ENCODE data around the gene DCLK1.

GRCh38 chr13:35909837-35910540 lies 221.2 kb downstream of the DCLK1 start:
- TF ChIP-seq, protein P1, sequence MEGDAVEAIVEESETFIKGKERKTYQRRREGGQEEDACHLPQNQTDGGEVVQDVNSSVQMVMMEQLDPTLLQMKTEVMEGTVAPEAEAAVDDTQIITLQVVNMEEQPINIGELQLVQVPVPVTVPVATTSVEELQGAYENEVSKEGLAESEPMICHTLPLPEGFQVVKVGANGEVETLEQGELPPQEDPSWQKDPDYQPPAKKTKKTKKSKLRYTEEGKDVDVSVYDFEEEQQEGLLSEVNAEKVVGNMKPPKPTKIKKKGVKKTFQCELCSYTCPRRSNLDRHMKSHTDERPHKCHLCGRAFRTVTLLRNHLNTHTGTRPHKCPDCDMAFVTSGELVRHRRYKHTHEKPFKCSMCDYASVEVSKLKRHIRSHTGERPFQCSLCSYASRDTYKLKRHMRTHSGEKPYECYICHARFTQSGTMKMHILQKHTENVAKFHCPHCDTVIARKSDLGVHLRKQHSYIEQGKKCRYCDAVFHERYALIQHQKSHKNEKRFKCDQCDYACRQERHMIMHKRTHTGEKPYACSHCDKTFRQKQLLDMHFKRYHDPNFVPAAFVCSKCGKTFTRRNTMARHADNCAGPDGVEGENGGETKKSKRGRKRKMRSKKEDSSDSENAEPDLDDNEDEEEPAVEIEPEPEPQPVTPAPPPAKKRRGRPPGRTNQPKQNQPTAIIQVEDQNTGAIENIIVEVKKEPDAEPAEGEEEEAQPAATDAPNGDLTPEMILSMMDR (IDR thresholded peaks at IDR 0.05), result no peak
- no peak for TF ChIP-seq POLR2A (IDR thresholded peaks at IDR 0.05)

Data from right lobe of liver (tissue), 4 donors.